Measurements from ENCODE around the gene TMX3. TPM values are rescaled to one million over a fixed set of nuclear protein-coding genes. Genes with fewer than 3 reads are reported as not detected.

The TMX3 gene
- total RNA-seq, 2 donors from 2014 or later = 17.5 to 25.9 TPM

DNA sequence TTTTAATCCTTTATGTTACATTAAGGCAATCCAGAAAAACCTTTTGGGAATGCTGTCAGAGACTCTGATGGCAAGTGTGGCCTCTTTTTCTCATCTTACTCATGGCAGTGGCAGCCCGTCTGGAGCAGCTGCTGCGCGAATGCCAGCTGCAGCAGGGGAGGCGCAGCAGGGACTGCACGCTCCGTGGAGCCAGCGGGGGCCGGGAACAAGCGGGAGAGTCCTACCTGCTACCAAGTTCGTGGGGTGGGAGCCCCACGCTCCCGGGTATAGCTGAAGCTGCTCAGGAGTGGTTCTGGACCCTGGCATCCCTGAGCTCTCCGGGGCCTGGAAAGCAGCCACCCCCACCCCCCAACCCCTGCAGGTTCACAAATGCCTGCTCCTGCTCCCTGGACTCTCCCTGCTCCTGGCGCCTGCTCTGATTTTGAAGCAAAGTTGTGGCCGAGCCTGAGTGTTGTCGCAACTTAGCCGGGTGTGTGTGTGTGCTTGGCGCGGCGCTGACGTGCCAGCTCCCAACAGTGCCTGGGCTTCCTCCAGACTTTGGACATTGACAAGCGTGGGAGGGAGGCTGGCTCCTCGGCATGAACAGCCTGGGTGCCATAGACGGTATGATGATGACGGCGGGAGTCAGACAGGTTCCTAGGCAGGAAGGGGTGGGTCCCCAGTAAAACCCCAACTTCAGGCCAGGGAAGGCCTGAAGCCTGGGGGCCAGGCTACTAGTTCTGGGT lies 21.7 kb downstream of the TMX3 start:
- no peak for DNase-seq
- peaks cover 3 to 20% of the 10 kb centered on the region in 2 donors for H3K36me3 ChIP-seq (replicated peaks in 1 of 2; ENCODE audit: insufficient read depth in 1 of 2, low read depth in 2 of 2)
- ATAC-seq = no peak

GRCh38 chr18:68679528-68679927 lies 35.4 kb downstream of the TMX3 start:
- Histone ChIP-seq H3K4me3 (no peak overlapping the region), H3K27me3 (no peaks in the 10 kb centered on the region), H3K27ac (no peak overlapping the region), H3K36me3 (replicated peaks in 1 of 2; ENCODE audit: insufficient read depth in 1 of 2, low read depth in 2 of 2) (peaks cover 0 to 16% of the 10 kb centered on the region in 2 donors), H3K4me1 (no peaks in the 10 kb centered on the region), H3K9me3 (no peaks in the 10 kb centered on the region)
- intact Hi-C loops (cut with DNase I) = no loop called here
- WGBS, 2 donors = 83 to 90% methylated on average over 1 of the region's 1 CpG
- DNase-seq (no peak), ATAC-seq (no peak)
- TF ChIP-seq POLR2A (IDR thresholded peaks at IDR 0.05) = no peak
- TF ChIP-seq, protein P1, sequence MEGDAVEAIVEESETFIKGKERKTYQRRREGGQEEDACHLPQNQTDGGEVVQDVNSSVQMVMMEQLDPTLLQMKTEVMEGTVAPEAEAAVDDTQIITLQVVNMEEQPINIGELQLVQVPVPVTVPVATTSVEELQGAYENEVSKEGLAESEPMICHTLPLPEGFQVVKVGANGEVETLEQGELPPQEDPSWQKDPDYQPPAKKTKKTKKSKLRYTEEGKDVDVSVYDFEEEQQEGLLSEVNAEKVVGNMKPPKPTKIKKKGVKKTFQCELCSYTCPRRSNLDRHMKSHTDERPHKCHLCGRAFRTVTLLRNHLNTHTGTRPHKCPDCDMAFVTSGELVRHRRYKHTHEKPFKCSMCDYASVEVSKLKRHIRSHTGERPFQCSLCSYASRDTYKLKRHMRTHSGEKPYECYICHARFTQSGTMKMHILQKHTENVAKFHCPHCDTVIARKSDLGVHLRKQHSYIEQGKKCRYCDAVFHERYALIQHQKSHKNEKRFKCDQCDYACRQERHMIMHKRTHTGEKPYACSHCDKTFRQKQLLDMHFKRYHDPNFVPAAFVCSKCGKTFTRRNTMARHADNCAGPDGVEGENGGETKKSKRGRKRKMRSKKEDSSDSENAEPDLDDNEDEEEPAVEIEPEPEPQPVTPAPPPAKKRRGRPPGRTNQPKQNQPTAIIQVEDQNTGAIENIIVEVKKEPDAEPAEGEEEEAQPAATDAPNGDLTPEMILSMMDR (IDR thresholded peaks at IDR 0.05) = no peak

More for the DNA sequence above, 21.7 kb downstream of the TMX3 start:
- Histone ChIP-seq H3K4me3 (no peak overlapping the region), H3K4me1 (no peaks in the 10 kb centered on the region), H3K27ac (no peak overlapping the region), H3K27me3 (no peaks in the 10 kb centered on the region), H3K9me3 (no peaks in the 10 kb centered on the region)
- no peak for TF ChIP-seq POLR2A (IDR thresholded peaks at IDR 0.05)
- TF ChIP-seq, protein P1 (IDR thresholded peaks at IDR 0.05) = no peak
- 97% methylated on average over 15 to 26 of the region's 26 CpGs for WGBS, 2 donors
- intact Hi-C loops (cut with DNase I) = no loop called here

DNA sequence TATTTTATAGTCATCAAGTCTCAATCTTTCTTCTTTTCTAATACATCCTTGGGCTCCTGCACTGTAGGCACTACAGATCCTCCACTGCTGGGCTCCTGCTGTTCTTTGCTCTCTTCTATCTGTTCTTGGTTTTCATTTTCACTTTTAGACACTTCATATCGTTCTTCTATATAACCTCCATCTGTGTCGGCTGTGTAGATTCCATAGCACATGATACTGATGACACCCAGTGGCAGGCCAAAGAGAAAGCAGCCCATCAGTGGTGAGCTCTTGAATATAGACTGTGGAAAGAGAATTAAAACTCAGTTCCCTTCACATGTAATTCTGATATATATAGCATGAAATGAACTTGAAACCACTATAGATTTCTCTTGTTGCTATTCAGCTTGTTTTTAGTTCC lies 38.0 kb downstream of the TMX3 start:
- Histone ChIP-seq H3K4me1 (no peaks in the 10 kb centered on the region), H3K4me3 (no peak overlapping the region), H3K27me3 (no peaks in the 10 kb centered on the region), H3K9me3 (no peaks in the 10 kb centered on the region), H3K36me3 (replicated peaks in 1 of 2; ENCODE audit: insufficient read depth in 1 of 2, low read depth in 2 of 2) (peaks cover 0 to 15% of the 10 kb centered on the region in 2 donors), H3K27ac (no peak overlapping the region)
- intact Hi-C loops (cut with DNase I) = no loop called here
- no peak for TF ChIP-seq POLR2A (IDR thresholded peaks at IDR 0.05)
- TF ChIP-seq, protein P1 (IDR thresholded peaks at IDR 0.05) = no peak
- ATAC-seq (no peak), DNase-seq (no peak)
- WGBS, 2 donors = 69 to 83% methylated on average over 2 of the region's 2 CpGs

DNA sequence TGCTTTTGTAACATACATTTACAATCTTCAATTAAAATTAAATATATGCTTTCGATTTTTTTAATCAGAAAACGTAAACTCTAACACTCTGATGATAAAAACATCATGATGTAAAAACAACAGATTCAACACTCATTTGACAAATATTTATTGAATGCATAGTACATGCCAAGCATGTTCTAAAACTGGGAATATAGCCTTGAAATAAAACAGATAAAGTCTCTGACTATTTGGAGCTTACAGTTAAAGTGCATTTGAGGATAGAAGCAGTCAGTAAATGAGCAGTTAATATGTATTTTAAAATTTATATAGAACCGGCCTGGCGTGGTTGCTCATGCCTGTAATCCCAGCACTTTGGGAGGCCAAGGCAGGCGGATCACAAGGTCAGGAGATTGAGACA lies 47.8 kb downstream of the TMX3 start:
- H3K27ac ChIP-seq = no peak overlapping the region
- H3K27me3 ChIP-seq = no peaks in the 10 kb centered on the region
- ATAC-seq (no peak), DNase-seq (no peak)
- no peaks in the 10 kb centered on the region for H3K4me1 ChIP-seq
- intact Hi-C loops (cut with DNase I) = no loop called here
- H3K4me3 ChIP-seq = no peak overlapping the region
- TF ChIP-seq, protein P1 (IDR thresholded peaks at IDR 0.05) = no peak
- TF ChIP-seq POLR2A (IDR thresholded peaks at IDR 0.05) = no peak
- 52% methylated on average over 5 of the region's 5 CpGs for WGBS, 2 donors
- H3K9me3 ChIP-seq = no peaks in the 10 kb centered on the region
- H3K36me3 ChIP-seq (replicated peaks in 1 of 2; ENCODE audit: insufficient read depth in 1 of 2, low read depth in 2 of 2) = no peaks in the 10 kb centered on the region

GRCh38 chr18:68666381-68666780 lies 48.5 kb downstream of the TMX3 start:
- H3K4me1 ChIP-seq = no peaks in the 10 kb centered on the region
- no peak for ATAC-seq
- no peak for TF ChIP-seq POLR2A (IDR thresholded peaks at IDR 0.05)
- TF ChIP-seq, protein P1 (IDR thresholded peaks at IDR 0.05) = no peak
- H3K36me3 ChIP-seq (replicated peaks in 1 of 2; ENCODE audit: insufficient read depth in 1 of 2, low read depth in 2 of 2) = no peaks in the 10 kb centered on the region
- H3K27me3 ChIP-seq = no peaks in the 10 kb centered on the region
- no peak overlapping the region for H3K4me3 ChIP-seq
- DNase-seq = peak in 1 of 4 donors; percentile 8
- intact Hi-C loops (cut with DNase I) = no loop called here
- H3K27ac ChIP-seq = no peak overlapping the region
- no peaks in the 10 kb centered on the region for H3K9me3 ChIP-seq
